A549 (cell line): ENCODE measurements around the gene TMEM39A. TPM values are rescaled to one million over a fixed set of nuclear protein-coding genes. Genes with fewer than 3 reads are reported as not detected.

Experiments
- ATAC-seq, 2 experiments: fragments of 200-7000 bp in 1 of 2; fragments of >200 bp in 1 of 2; cut with Nextera tagmentation in 1 of 2; cut with Tn5 transposase in 1 of 2; 3 replicates each; pipeline versions ENCODE4 v1.8.0 to v1.9.1; 2018 to 2020; ENCODE audit warnings: mild to moderate bottlenecking in 1 of 2, moderate library complexity in 1 of 2
- CTCF ChIA-PET: fragments of 300-600 bp; sonication (Branson Sonifier 250); formaldehyde crosslinking; extraction: SDS; loops from one replicate; lab custom pipeline; 2021; ENCODE audit warnings: antibody characterized with exemption, inconsistent platforms; lab: Yijun Ruan, JAX
- POLR2A ChIA-PET: fragments of 350-600 bp; formaldehyde crosslinking; extraction: SDS; loops from one replicate; lab custom pipeline; 2021; ENCODE audit warnings: antibody characterized with exemption, inconsistent platforms; lab: Yijun Ruan, JAX
- DNase-seq, 2 experiments: peaks; one replicate each; pipeline versions ENCODE4 v3.0.0 to v3.0.0-alpha.2; 2011 to 2016; ENCODE audit warnings: low read depth in 1 of 2, low spot score in 1 of 2
- FAIRE-seq: peaks from 2 replicates; lab custom pipeline; 2011; peaks lifted over from hg19 to GRCh38; lab: Jason Lieb, UNC
- H3K27ac ChIP-seq, 2 experiments: fragments of >200 bp; sonication (Bioruptor Twin); formaldehyde crosslinking; 3 replicates each; pipeline ENCODE4 v1.5.1; 2016 to 2017
- H3K4me1 ChIP-seq: fragments of >200 bp; sonication (Bioruptor Twin); formaldehyde crosslinking; 3 replicates; pipeline ENCODE4 v1.6.1; 2016
- H3K4me2 ChIP-seq: fragments of >200 bp; sonication (Bioruptor Twin); formaldehyde crosslinking; 3 replicates; pipeline ENCODE4 v1.6.1; 2016
- H3K4me3 ChIP-seq: fragments of >200 bp; sonication (Bioruptor Twin); formaldehyde crosslinking; 3 replicates; pipeline ENCODE4 v1.5.1; 2016
- H3K9me3 ChIP-seq: fragments of >200 bp; sonication (Bioruptor Twin); formaldehyde crosslinking; 3 replicates; pipeline ENCODE4 v1.6.1; 2016
- ATOH8 ChIP-seq: fragments of 250-450 bp; sonication (Bioruptor Pico); IDR thresholded peaks from 2 replicates; pipeline ENCODE4 v1.5.0; 2020; ENCODE audit warnings: low read depth, mild to moderate bottlenecking, moderate library complexity
- BHLHE40 ChIP-seq: IDR thresholded peaks from 2 replicates; pipeline ENCODE4 v1.6.1; 2012; ENCODE audit warnings: low read depth, low read length, inconsistent platforms
- CBX8 ChIP-seq: fragments of 200-600 bp; sonication (generic); IDR thresholded peaks from 2 replicates; pipeline ENCODE4 v1.6.1; 2016
- CEBPB ChIP-seq, 2 experiments: fragments of >200 bp in 1 of 2; sonication (Bioruptor Twin) in 1 of 2; formaldehyde crosslinking in 1 of 2; IDR thresholded peaks; 2 replicates each; pipeline ENCODE4 v1.6.1; 2012 to 2016
- ELK1 ChIP-seq: fragments of 150-350 bp; IDR thresholded peaks from 2 replicates; pipeline ENCODE4 v1.6.1; 2014; ENCODE audit warnings: low read depth, mild to moderate bottlenecking, low read length
- EP300 ChIP-seq, 2 experiments: fragments of >200 bp; sonication (Bioruptor Twin); formaldehyde crosslinking; IDR thresholded peaks; 2 replicates in 1 of 2; 3 replicates in 1 of 2; pipeline ENCODE4 v1.6.1; 2016 to 2017
- FOSL2 ChIP-seq, 2 experiments: fragments of 450-650 bp in 1 of 2; fragments of >200 bp in 1 of 2; sonication (Bioruptor Twin) in 1 of 2; formaldehyde crosslinking; IDR thresholded peaks; 2 replicates each; pipeline versions ENCODE4 v1.5.0 to v1.6.1; 2016 to 2020; ENCODE audit warnings: mild to moderate bottlenecking in 1 of 2, moderate library complexity in 1 of 2
- GATA3 ChIP-seq: IDR thresholded peaks from 2 replicates; pipeline ENCODE4 v1.6.1; 2012; ENCODE audit warnings: borderline replicate concordance
- HDAC2 ChIP-seq: fragments of 200-600 bp; sonication (generic); IDR thresholded peaks from 2 replicates; pipeline ENCODE4 v1.6.1; 2016
- JUN ChIP-seq, 2 experiments: fragments of >200 bp; sonication (Bioruptor Twin); formaldehyde crosslinking; IDR thresholded peaks; 2 replicates in 1 of 2; 3 replicates in 1 of 2; pipeline ENCODE4 v1.6.1; 2016 to 2017
- KDM5A ChIP-seq: fragments of 200-600 bp; sonication (generic); IDR thresholded peaks from 2 replicates; pipeline ENCODE4 v1.6.1; 2016; ENCODE audit warnings: antibody characterized with exemption, mild to moderate bottlenecking
- MYC ChIP-seq: IDR thresholded peaks from 2 replicates; pipeline ENCODE4 v1.6.1; 2012; ENCODE audit warnings: mild to moderate bottlenecking, inconsistent platforms, low read length, improper control_type of control experiment, borderline replicate concordance
- NFE2L2 ChIP-seq: fragments of 150-350 bp; conservative IDR thresholded peaks from 2 replicates; pipeline ENCODE4 v1.6.1; 2014; ENCODE audit warnings: low read length
- PHF8 ChIP-seq: fragments of 200-600 bp; sonication (generic); IDR thresholded peaks from 2 replicates; pipeline ENCODE4 v1.6.1; 2016; ENCODE audit warnings: low read depth, mild to moderate bottlenecking, antibody characterized with exemption, moderate library complexity, borderline replicate concordance
- RAD21 ChIP-seq, 2 experiments: fragments of >200 bp in 1 of 2; sonication (Bioruptor Twin) in 1 of 2; formaldehyde crosslinking in 1 of 2; IDR thresholded peaks in 1 of 2; conservative IDR thresholded peaks in 1 of 2; 2 replicates in 1 of 2; 3 replicates in 1 of 2; pipeline ENCODE4 v1.6.1; 2012 to 2018; ENCODE audit warnings: inconsistent platforms in 1 of 2
- RARB ChIP-seq: fragments of 250-450 bp; sonication (Bioruptor Pico); IDR thresholded peaks from 2 replicates; pipeline ENCODE4 v1.8.0; 2021; ENCODE audit warnings: mild to moderate bottlenecking, moderate library complexity
- RNF2 ChIP-seq: fragments of 200-600 bp; sonication (generic); IDR thresholded peaks from 2 replicates; pipeline ENCODE4 v1.6.1; 2016; ENCODE audit warnings: low read depth, mild to moderate bottlenecking, antibody characterized with exemption, moderate library complexity, borderline replicate concordance
- SMC3 ChIP-seq: fragments of >200 bp; sonication (Bioruptor Twin); formaldehyde crosslinking; IDR thresholded peaks from 3 replicates; pipeline ENCODE4 v1.6.1; 2018; ENCODE audit warnings: inconsistent platforms
- TP53 ChIP-seq: fragments of 250-450 bp; sonication (Bioruptor Pico); IDR thresholded peaks from 2 replicates; pipeline ENCODE4 v1.5.0; 2021; ENCODE audit warnings: mild to moderate bottlenecking, moderate library complexity
- ZFP36 ChIP-seq: fragments of 450-650 bp; IDR thresholded peaks from 2 replicates; pipeline ENCODE4 v1.6.1; 2014; ENCODE audit warnings: borderline replicate concordance; ENCODE audit not compliant: partially characterized antibody
- ZSCAN20 ChIP-seq: fragments of 250-450 bp; sonication (Bioruptor Pico); IDR thresholded peaks from 2 replicates; pipeline ENCODE4 v1.8.0; 2022; ENCODE audit warnings: mild to moderate bottlenecking, moderate library complexity
- WGBS: methylation state at CpG from one replicate; pipeline ENCODE4 v1.1.6; 2017; ENCODE audit errors: missing lambda C conversion rate; 5-methylcytosine and 5-hydroxymethylcytosine counted together
- polyA plus RNA-seq, 4 experiments: library from polyadenylated mRNA; depleted of rRNA in 3 of 4; stranded (reverse); fragments of >200 nt; fragmentation: RNase III in 1 of 4; extraction: RNeasy Plus Mini Kit Qiagen cat#74134 plus additional on column Dnase treatment in 1 of 4; gene quantifications; 2 replicates in 3 of 4; 3 replicates in 1 of 4; pipeline ENCODE4 v1.2.3, GENCODE V29; 2011 to 2017
- TF ChIP-seq, protein P1 (sequence below): fragments of >200 bp; sonication (Bioruptor Twin); formaldehyde crosslinking; IDR thresholded peaks from 2 replicates; pipeline ENCODE4 v1.6.1; 2016
- TF ChIP-seq, protein P2 (sequence below): fragments of >200 bp; sonication (Bioruptor Twin); formaldehyde crosslinking; IDR thresholded peaks from 3 replicates; pipeline ENCODE4 v1.6.1; 2016

TMEM39A gene
- polyA plus RNA-seq, 2 of the 4 experiments (the other 2 are of a cell fraction): 16.9 to 21.9 TPM

- DNase-seq (no peak), ATAC-seq (no peak), FAIRE-seq (no peak)
- H3K9me3 ChIP-seq: no peaks in the 10 kb centered on the region
- H3K4me2 ChIP-seq: no peak overlapping the region
- 72% methylated on average over 1 of the region's 1 CpG for WGBS
- no peak overlapping the region for H3K4me3 ChIP-seq
- ChIA-PET CTCF (no interaction called here), POLR2A (no interaction called here)
- H3K27ac ChIP-seq: no peak overlapping the region
- H3K4me1 ChIP-seq: no peaks in the 10 kb centered on the region
- TF ChIP-seq BHLHE40: no peak
- TF ChIP-seq, protein P1, sequence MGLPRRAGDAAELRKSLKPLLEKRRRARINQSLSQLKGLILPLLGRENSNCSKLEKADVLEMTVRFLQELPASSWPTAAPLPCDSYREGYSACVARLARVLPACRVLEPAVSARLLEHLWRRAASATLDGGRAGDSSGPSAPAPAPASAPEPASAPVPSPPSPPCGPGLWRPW: no peak
- no peak for TF ChIP-seq ATOH8
- TF ChIP-seq ELK1: no peak
- TF ChIP-seq RAD21 (conservative IDR thresholded peaks at IDR 0.05 in 1 of 2, IDR thresholded peaks at IDR 0.05 in 1 of 2): no peak
- TF ChIP-seq EP300 (IDR thresholded peaks at IDR 0.05): no peak
Measured at GRCh38 chr3:119402791-119403190, 60.6 kb downstream of the TMEM39A start.

DNA sequence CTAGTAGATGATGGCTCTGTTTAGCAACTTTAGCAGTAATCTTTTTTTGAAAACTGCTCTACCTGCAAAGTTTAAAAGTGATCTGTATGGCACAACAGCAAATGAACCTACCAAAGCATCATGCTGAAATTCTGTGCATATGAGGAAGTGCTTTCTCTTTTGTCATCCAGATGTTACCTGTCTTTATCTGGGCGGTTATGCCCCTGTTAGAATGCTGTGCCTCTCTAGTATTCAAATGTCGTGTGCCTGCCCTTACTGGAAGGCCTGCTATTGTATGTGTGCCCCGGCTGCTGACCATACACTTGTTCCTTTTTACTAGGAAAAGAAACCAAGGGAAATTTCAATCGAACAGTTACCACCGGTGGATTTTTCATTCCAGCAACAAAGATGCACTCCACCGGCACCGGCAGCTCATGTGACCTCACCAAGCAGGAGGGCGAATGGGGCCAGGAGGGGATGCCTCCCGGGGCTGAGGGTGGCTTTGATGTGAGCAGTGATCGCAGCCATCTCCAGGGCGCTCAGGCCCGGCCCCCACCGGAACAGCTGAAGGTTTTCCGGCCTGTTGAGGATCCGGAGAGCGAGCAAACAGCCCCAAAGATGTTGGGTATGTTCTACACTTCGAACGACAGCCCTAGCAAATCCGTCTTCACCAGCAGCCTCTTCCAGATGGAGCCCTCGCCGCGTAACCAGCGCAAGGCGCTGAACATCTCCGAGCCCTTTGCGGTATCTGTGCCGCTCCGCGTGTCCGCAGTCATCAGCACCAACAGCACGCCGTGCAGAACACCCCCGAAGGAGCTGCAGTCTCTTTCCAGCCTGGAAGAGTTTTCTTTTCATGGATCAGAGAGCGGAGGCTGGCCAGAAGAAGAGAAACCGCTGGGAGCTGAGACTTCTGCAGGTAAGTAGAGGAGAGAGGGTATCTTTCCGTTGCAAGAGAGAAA, 61.6 kb downstream of the TMEM39A start:
- DNase-seq: no peak
- FAIRE-seq: no peak
- TF ChIP-seq SMC3 (no peak), RARB (CRISPR knock-in tag) (no peak), MYC (no peak), PHF8 (no peak), ZFP36 (no peak), NFE2L2 (no peak), ZSCAN20 (CRISPR knock-in tag) (no peak), CEBPB (IDR thresholded peaks at IDR 0.05) (no peak), TP53 (no peak), ATOH8 (no peak), HDAC2 (no peak), RAD21 (conservative IDR thresholded peaks at IDR 0.05 in 1 of 2, IDR thresholded peaks at IDR 0.05 in 1 of 2) (no peak), KDM5A (no peak), RNF2 (no peak), CBX8 (no peak), JUN (IDR thresholded peaks at IDR 0.05) (no peak), FOSL2 (IDR thresholded peaks at IDR 0.05) (no peak), FOSL2 (CRISPR knock-in tag; IDR thresholded peaks at IDR 0.05) (no peak), GATA3 (no peak)
- TF ChIP-seq, protein P2, sequence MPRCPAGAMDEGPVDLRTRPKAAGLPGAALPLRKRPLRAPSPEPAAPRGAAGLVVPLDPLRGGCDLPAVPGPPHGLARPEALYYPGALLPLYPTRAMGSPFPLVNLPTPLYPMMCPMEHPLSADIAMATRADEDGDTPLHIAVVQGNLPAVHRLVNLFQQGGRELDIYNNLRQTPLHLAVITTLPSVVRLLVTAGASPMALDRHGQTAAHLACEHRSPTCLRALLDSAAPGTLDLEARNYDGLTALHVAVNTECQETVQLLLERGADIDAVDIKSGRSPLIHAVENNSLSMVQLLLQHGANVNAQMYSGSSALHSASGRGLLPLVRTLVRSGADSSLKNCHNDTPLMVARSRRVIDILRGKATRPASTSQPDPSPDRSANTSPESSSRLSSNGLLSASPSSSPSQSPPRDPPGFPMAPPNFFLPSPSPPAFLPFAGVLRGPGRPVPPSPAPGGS: no peak
- no peak overlapping the region for H3K4me2 ChIP-seq
- CTCF ChIA-PET: no interaction called here
- WGBS: 87% methylated on average over 30 of the region's 36 CpGs
- H3K4me1 ChIP-seq: no peaks in the 10 kb centered on the region
- no peak overlapping the region for H3K27ac ChIP-seq
- H3K9me3 ChIP-seq: no peaks in the 10 kb centered on the region
- POLR2A ChIA-PET: no interaction called here
- H3K4me3 ChIP-seq: no peak overlapping the region
- no peak for ATAC-seq
